Stimulated activated CD8-positive, alpha-beta memory T cell treated with anti-CD3 and anti-CD28 coated beads, Interleukin-12 subunit alpha, Interleukin-12 subunit beta, amount 100 ng/mL, for 1 hour (primary cell): ENCODE measurements around the gene CCDC12.
"Not testable (repeated sequence)": the region's sequence is repeated elsewhere in the genome, so short reads cannot be mapped to it uniquely, and the experiment has no call there.

Experiments
- DNase-seq: peaks from one replicate; pipeline ENCODE4 v3.0.0-alpha.2; 2020; ENCODE audit warnings: low read depth

The CCDC12 gene

GRCh38 chr3:46922426-46922825 is 54.1 kb downstream of the CCDC12 start:
- DNase-seq: no peak

GRCh38 chr3:46921871-46922271 is 54.7 kb downstream of the CCDC12 start:
- DNase-seq: no peak

GRCh38 chr3:46921041-46921440 is 55.5 kb downstream of the CCDC12 start:
- no peak for DNase-seq

- DNase-seq: no peak
Measured at GRCh38 chr3:46918634-46919033, 57.9 kb downstream of the CCDC12 start.

- DNase-seq: no peak
Measured at GRCh38 chr3:46918202-46918601, 58.3 kb downstream of the CCDC12 start.

GRCh38 chr3:46917257-46917656 is 59.3 kb downstream of the CCDC12 start:
- DNase-seq: no peak

GRCh38 chr3:46916799-46917198 is 59.7 kb downstream of the CCDC12 start:
- no peak for DNase-seq

- no peak for DNase-seq
Measured at GRCh38 chr3:46916278-46916677, 60.3 kb downstream of the CCDC12 start.

GRCh38 chr3:46915297-46915822 is 61.2 kb downstream of the CCDC12 start:
- DNase-seq: no peak

- no peak for DNase-seq
Measured at GRCh38 chr3:46914849-46915248, 61.7 kb downstream of the CCDC12 start.

- no peak for DNase-seq
Measured at GRCh38 chr3:46913644-46914043, 62.9 kb downstream of the CCDC12 start.

GRCh38 chr3:46912986-46913385 is 63.6 kb downstream of the CCDC12 start:
- DNase-seq: no peak

- not testable (repeated sequence) for DNase-seq
Measured at GRCh38 chr3:46910914-46911313, 65.6 kb downstream of the CCDC12 start.

- no peak for DNase-seq
Measured at GRCh38 chr3:46910166-46910760, 66.3 kb downstream of the CCDC12 start.

GRCh38 chr3:46909535-46910161 is 66.9 kb downstream of the CCDC12 start:
- DNase-seq: peak; percentile 68

GRCh38 chr3:46908986-46909534 is 67.5 kb downstream of the CCDC12 start:
- no peak for DNase-seq

GRCh38 chr3:46908294-46908985 is 68.1 kb downstream of the CCDC12 start:
- DNase-seq: no peak

- DNase-seq: no peak
Measured at GRCh38 chr3:46907960-46908293, 68.6 kb downstream of the CCDC12 start.

GRCh38 chr3:46907271-46907670 is 69.3 kb downstream of the CCDC12 start:
- no peak for DNase-seq

GRCh38 chr3:46906471-46907058 is 70.0 kb downstream of the CCDC12 start:
- DNase-seq: no peak

- no peak for DNase-seq
Measured at GRCh38 chr3:46905661-46906451, 70.7 kb downstream of the CCDC12 start.

GRCh38 chr3:46905213-46905560 is 71.4 kb downstream of the CCDC12 start:
- no peak for DNase-seq
